RCC 7860 (cell line): ENCODE measurements around the gene RUNX2.

Experiments used
- DNase-seq: peaks from one replicate; pipeline ENCODE4 v3.0.0-alpha.2; 2015; ENCODE audit warnings: low spot score
- FAIRE-seq: peaks from 2 replicates; lab custom pipeline; 2012; peaks lifted over from hg19 to GRCh38; lab: Jason Lieb, UNC

Gene RUNX2

GRCh38 chr6:45637056-45637455 lies 308.9 kb downstream of the RUNX2 start:
- no peak for DNase-seq
- no peak for FAIRE-seq

DNA sequence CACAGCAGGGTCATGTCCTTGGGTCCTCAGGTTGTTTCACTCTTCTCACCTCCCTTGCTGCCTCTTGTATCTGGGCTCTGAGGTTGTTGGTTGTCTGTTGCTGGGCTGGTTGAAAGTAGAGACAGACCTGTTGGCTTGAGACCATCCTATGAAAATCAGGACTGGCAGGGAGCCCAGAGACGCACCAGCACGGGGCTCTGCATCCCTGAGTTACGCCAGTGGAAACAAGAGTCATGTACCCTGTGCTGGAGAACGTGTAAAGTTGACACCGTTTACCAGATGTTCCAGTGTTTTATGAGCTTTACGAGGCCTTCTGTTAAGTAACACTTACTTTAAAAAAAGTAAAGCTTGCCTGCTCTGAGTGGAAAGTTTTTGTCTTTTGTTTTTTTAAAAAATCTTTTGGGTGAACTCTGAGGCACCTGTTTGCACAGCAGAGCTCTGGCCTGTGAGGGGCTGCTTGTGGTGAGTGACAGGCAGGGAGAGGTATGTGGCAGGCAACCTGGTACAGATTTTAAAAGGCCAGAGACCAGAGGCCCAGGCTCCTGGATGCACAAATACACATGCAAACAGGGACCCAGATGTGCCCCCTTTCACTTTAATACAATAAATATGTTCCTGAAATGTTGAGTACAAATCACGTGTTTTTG lies 309.6 kb downstream of the RUNX2 start:
- FAIRE-seq (no peak), DNase-seq (no peak)

DNA sequence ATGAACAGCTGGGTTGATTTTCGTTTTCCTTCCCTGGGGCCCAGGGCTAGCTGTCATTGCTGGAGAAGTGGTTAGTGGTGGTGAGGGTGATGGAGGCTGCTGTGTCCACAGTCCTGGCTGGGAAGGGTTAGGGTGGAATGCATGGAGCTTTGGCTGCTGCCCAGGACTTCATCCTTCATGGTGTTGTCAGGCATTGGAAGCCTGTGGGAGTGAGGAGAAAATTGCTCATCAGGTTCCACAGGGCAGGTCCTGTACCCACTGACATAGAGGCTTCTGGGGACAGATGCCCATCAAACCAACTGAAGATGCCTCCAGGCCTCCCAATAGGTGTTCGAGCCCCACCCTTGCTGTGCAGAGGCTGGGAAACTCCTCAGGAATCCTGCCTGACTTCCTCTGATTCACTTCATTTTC lies 312.0 kb downstream of the RUNX2 start:
- FAIRE-seq: no peak
- DNase-seq: no peak

DNA sequence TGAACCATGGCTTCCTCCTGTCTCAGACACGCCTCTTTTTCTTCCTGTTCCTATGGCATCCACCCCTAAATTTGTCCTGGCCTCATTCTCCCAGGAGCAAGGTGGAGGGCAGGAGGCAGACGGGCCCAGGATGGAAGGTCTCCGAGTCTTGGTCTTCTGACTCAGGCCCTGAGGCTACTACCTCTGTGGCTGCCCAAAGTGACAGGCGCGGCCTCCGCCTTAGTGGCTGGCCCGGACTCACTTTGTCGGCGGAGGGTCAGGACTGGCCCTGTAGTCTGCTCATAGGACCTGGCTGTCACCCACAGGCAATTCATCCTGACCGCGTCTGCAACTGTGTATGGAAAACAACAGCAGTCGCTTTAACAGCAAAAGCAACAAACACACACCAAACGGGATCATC lies 312.7 kb downstream of the RUNX2 start:
- DNase-seq (no peak), FAIRE-seq (no peak)

DNA sequence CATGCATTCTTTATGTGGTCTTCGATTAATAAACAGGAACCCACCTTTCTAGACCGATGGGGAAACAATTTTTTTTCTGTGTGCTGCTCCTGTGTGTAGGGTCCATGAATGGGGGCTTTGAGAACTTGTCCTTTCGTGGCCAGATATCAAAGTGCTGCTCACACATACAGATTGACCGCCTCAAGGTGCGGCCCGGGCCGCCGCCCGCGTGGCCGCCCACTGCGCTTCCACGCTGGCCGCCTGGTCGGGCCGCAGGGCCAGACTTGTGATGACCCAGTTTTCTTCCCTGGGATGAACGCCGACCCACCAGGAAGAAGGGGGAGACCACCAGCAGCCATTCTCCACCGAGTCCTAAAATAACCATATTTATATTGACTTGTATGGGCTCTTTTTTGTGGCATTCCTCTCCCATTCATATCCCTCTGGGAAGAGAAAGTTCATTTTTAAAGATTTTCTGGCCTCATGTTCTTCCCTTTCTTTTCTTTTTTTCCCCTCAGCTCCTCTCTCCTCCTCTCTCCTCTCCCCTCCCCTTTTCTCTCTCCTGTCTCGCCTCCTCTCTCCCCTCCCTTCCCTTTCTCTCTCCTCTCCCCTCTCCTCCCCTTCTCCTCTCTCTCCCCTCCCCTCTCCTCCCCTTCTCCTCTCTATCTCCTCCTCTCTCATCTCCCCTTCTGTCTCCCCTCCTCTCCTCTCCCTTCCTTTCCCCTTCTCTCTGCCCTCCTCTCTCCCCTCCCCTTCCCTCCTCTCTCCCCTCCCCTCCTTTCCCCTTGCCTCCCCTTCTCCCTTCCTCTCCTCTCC lies 314.4 kb downstream of the RUNX2 start:
- DNase-seq: no peak
- FAIRE-seq: no peak

- FAIRE-seq: no peak
Observed at GRCh38 chr6:45643126-45643525, 315.0 kb downstream of the RUNX2 start.

DNA sequence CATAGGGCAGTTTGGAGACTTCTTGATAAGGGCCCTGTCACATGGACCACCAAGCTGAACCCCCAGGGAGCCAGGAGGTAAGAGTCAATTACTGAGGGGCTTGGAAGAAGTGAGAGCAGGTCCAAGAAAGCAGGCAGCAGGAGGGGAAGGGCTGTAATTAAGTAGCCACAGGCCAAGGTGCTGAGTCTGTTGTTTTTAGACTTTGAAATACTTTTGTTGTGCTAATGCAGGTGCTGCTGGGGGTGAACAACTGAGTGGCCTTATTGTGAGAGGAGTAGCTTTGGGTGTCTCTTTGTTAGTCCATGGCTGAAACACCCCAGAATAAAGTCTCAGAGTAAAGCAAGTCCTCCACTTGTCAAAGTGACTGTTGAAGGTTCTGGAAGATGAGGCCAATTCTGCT lies 316.6 kb downstream of the RUNX2 start:
- no peak for FAIRE-seq

More at GRCh38 chr6:45643126-45643525, 315.0 kb downstream of the RUNX2 start:
- no peak for DNase-seq

GRCh38 chr6:45645302-45645701 lies 317.2 kb downstream of the RUNX2 start:
- no peak for FAIRE-seq
- DNase-seq: no peak

More for the DNA sequence above, 316.6 kb downstream of the RUNX2 start:
- DNase-seq: no peak

- DNase-seq (peak; percentile 24), FAIRE-seq (no peak)
Observed at GRCh38 chr6:45647341-45648261, 319.5 kb downstream of the RUNX2 start.

DNA sequence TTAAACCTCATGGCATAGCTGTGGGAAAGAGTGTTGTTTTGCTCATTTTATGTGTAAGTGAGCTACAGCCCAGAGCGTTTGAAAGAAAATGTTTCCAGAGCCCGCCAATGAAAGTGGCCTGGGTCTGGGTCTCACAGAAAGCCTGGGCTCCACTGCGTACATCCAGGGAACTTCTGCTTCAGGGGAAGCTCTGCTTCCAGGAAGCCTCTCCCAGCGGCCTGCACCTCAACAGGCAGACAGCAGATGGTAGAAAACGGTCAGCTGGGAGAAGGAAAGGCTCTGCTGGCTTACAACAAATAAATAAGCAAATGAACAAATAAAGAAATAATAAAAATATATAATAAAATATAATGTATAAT lies 320.1 kb downstream of the RUNX2 start:
- no peak for FAIRE-seq
- DNase-seq: no peak

DNA sequence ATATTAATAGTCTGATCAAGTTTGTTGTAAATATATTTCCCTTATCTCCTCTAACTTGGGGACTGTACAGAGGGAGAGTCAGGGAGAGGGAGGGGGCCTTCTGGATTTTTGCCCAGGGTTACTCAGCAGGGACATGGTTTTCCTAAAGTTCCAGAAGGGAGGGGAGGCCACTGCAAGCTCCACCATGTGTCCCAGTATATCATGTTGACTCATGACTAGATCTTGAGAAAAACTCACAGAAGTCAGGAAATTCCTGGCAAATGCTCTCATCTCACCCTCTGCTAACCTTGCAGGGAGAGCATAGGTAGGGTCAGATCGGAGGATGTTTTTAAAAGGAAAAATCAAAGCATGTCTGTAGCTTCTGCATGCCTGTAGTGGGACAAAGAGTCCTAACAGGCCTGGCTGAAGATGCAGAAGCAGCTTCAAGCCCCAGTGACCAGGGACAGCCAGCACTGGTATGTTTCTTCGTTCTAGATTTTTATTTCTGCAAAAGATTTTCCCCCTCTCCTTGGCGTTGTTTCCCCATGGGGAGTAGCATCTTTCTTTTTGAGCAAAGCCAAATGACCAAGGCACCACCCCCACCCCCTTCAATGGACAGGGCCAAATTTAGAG lies 322.5 kb downstream of the RUNX2 start:
- DNase-seq: peak; percentile 97
- FAIRE-seq: peak; percentile 98

GRCh38 chr6:45651301-45651700 lies 323.2 kb downstream of the RUNX2 start:
- FAIRE-seq (no peak), DNase-seq (no peak)

DNA sequence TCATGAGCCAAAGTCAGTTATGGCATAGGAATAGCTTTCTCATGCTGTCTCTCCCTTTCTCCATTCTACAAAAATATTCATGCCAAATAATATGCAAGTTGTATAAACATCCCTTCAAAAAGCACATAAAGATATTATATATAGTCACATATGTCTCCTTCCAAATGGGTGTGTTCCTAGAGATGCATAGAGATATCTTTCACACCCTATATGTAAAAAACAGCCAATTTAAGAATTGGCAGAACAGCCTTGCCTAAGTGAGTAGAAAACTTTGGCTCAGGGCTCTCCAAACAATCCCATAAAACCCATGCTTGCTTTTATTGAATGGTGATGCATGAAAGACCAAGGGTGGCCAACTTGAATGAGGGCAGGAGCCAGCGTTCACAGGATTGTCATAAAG lies 324.3 kb downstream of the RUNX2 start:
- no peak for FAIRE-seq
- no peak for DNase-seq

GRCh38 chr6:45653117-45653883 lies 325.2 kb downstream of the RUNX2 start:
- FAIRE-seq (no peak), DNase-seq (no peak)

- DNase-seq: peak; percentile 81
Observed at GRCh38 chr6:45654673-45655072, 326.5 kb downstream of the RUNX2 start.

DNA sequence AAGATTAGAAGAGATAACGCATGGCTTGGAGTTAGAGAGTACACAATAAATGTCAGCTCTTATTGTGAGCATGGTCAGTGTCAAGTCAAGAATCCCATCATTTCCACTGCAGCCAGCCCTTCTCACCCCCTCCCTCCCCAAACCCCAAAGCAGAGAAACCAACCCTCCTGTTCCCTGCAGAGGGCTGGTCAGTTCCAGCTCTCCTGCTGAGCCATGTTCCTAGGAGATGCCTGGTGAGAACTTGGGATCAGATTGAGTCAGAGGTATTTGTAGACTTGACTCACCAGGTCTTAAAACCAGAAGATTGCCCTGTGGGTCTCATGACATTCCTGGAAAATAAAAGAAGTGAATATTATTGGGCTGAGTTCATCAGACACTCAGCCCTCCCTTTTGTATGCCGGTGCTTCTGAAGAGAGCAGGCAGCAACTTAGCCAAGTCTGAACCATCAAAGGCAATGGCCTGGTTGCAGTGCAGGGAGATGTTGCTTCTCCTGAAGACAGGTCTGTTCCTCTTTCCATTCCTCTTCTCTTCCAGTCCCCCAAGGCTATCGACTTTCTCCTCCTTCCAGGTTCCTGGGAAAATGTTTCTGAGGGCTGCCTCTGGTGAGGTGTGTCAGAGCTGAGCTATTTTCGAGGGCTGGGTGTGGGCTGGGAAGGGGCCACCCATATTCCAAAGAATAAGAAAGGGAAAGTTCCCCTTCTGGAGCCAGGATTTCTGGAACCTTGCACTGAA lies 327.8 kb downstream of the RUNX2 start:
- DNase-seq: peak; percentile 99
- FAIRE-seq: peak; percentile 98

More at GRCh38 chr6:45654673-45655072, 326.5 kb downstream of the RUNX2 start:
- FAIRE-seq: peak; percentile 73

GRCh38 chr6:45657226-45657625 lies 329.1 kb downstream of the RUNX2 start:
- FAIRE-seq (peak; percentile 91), DNase-seq (peak; percentile 76)

DNA sequence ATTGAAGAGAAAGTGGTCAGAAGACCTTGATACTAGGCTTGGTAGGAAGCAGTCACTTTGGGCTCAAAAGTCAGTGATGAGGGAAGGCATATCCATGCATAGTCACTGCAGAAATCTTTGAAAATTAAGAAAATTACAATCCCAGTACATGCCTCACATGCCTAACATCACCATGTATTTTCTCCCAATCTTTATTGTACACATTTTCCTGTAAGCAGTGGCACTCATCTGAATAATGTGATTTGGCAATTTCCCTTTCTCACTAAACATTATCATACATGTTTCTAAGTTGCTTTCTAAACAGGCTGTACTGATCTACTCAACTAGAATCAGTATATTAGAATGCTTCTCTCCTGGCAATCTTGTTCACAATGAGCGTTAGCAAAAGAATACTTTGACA lies 330.3 kb downstream of the RUNX2 start:
- DNase-seq (no peak), FAIRE-seq (no peak)

DNA sequence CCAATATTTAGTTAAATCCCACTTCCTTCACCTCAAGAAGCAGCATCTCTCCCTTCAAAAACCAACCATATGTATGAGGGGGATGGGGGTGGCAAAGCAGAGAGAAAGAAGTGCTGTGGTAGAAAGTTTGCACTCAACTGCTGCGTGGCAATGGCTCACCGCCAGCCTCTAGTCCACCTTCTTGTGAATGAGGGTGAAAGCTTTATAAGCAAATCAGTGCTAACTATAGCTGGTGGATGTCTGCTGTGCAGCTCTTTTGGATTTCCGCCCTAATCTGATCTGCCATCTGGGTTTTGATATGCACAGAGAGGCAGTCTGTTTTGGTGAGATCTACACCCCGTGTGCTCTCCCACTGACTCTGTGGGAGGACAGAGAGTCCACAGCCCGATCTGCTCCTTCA lies 330.8 kb downstream of the RUNX2 start:
- no peak for FAIRE-seq
- DNase-seq: no peak
